Activated naive CD4-positive, alpha-beta T cell treated with anti-CD3 and anti-CD28 coated beads for 36 hours (primary cell): ENCODE results near the gene SMG6. TPM values are rescaled to one million over a fixed set of nuclear protein-coding genes. Genes with fewer than 3 reads are reported as not detected.

Source experiments
- CTCF ChIA-PET: fragments of 350-600 bp; sonication (Branson Sonifier 250); formaldehyde crosslinking; loops from one replicate; lab custom pipeline; 2021; ENCODE audit warnings: antibody characterized with exemption; lab: Charles Lee
- DNase-seq: peaks from one replicate; pipeline ENCODE4 v3.0.0-alpha.2; 2020
- H3K27ac Mint-ChIP-seq: one replicate; pipeline ENCODE4 v1.8.0; 2021; ENCODE audit warnings: mild to moderate bottlenecking, mixed read lengths
- H3K27me3 Mint-ChIP-seq: one replicate; pipeline ENCODE4 v1.8.0; 2021; ENCODE audit warnings: low read depth, mixed read lengths
- H3K36me3 Mint-ChIP-seq: one replicate; pipeline ENCODE4 v1.8.0; 2021; ENCODE audit warnings: low read depth, mixed read lengths
- H3K4me1 Mint-ChIP-seq: one replicate; pipeline ENCODE4 v1.8.0; 2021; ENCODE audit warnings: low read depth, mixed read lengths
- H3K4me3 Mint-ChIP-seq: one replicate; pipeline ENCODE4 v1.8.0; 2021; ENCODE audit warnings: mild to moderate bottlenecking, moderate library complexity, mixed read lengths
- H3K9me3 Mint-ChIP-seq: one replicate; pipeline ENCODE4 v1.8.0; 2021; ENCODE audit warnings: mixed read lengths
- intact Hi-C: fragments of 100-400 bp; cut with micrococcal nuclease; formaldehyde crosslinking; loops from one replicate; pipeline ENCODE4 v1.15.1; 2023
- total RNA-seq, 2 experiments: library from RNA; stranded (reverse); gene quantifications; one replicate each; pipeline ENCODE4 v1.2.3, GENCODE V29; 2021

Gene SMG6
- total RNA-seq, 2 experiments from 2014 or later: 18.8 to 20.7 TPM

- peak; percentile 63 for DNase-seq
- Mint-ChIP-seq H3K36me3 (peaks cover 26% of the 10 kb centered on the region), H3K4me1 (peaks cover 20% of the 10 kb centered on the region), H3K4me3 (no peak overlapping the region), H3K9me3 (no peaks in the 10 kb centered on the region), H3K27me3 (no peaks in the 10 kb centered on the region), H3K27ac (no peak overlapping the region)
- CTCF ChIA-PET: interaction anchor here (0.6 to 1.1 kb wide), 5 partner anchors 17 to 587 kb away, joined by 3 to 4 read pairs (median 3); no protein-coding TSS in a partner anchor
- intact Hi-C loops: loop anchor here (10.0 kb wide), 1 partner anchor 45 kb away; no protein-coding TSS in a partner anchor
Observed at GRCh38 chr17:2239882-2240430, 63.6 kb downstream of the SMG6 start.

- no peak overlapping the region for H3K4me3 Mint-ChIP-seq
- no peak overlapping the region for H3K27ac Mint-ChIP-seq
- H3K9me3 Mint-ChIP-seq: no peaks in the 10 kb centered on the region
- peaks cover 25% of the 10 kb centered on the region for H3K36me3 Mint-ChIP-seq
- H3K4me1 Mint-ChIP-seq: peaks cover 14% of the 10 kb centered on the region
- no peak for DNase-seq
- H3K27me3 Mint-ChIP-seq: no peaks in the 10 kb centered on the region
- CTCF ChIA-PET: interaction anchor here (0.7 to 0.9 kb wide), 2 partner anchors 63 to 67 kb away, joined by 3 read pairs; no protein-coding TSS in a partner anchor
- intact Hi-C loops: no loop called here
Observed at GRCh38 chr17:2239170-2239551, 64.4 kb downstream of the SMG6 start.

- Mint-ChIP-seq H3K36me3 (peaks cover 25% of the 10 kb centered on the region), H3K9me3 (no peaks in the 10 kb centered on the region), H3K27me3 (no peaks in the 10 kb centered on the region), H3K4me1 (peaks cover 14% of the 10 kb centered on the region), H3K27ac (no peak overlapping the region), H3K4me3 (no peak overlapping the region)
- intact Hi-C loops: no loop called here
- CTCF ChIA-PET: interaction anchor here (0.8 kb wide), 1 partner anchor 184 kb away, joined by 3 read pairs; the partner anchor contains the start of gene HIC1
- DNase-seq: no peak
Observed at GRCh38 chr17:2238432-2239169, 65.0 kb downstream of the SMG6 start.

GRCh38 chr17:2237950-2238349 lies 65.6 kb downstream of the SMG6 start:
- no peak overlapping the region for H3K27ac Mint-ChIP-seq
- peaks cover 20% of the 10 kb centered on the region for H3K36me3 Mint-ChIP-seq
- no peaks in the 10 kb centered on the region for H3K27me3 Mint-ChIP-seq
- H3K4me1 Mint-ChIP-seq: peaks cover 14% of the 10 kb centered on the region
- CTCF ChIA-PET: interaction anchor here (0.6 to 0.8 kb wide), 2 partner anchors 13 to 183 kb away, joined by 3 read pairs; partner anchors contain the start of gene HIC1
- H3K4me3 Mint-ChIP-seq: no peak overlapping the region
- intact Hi-C loops: no loop called here
- H3K9me3 Mint-ChIP-seq: no peaks in the 10 kb centered on the region
- no peak for DNase-seq

- H3K27me3 Mint-ChIP-seq: no peaks in the 10 kb centered on the region
- CTCF ChIA-PET: interaction anchor here (0.6 kb wide), 1 partner anchor 12 kb away, joined by 3 read pairs; no protein-coding TSS in a partner anchor
- no peaks in the 10 kb centered on the region for H3K9me3 Mint-ChIP-seq
- DNase-seq: no peak
- H3K36me3 Mint-ChIP-seq: peaks cover 17% of the 10 kb centered on the region
- no peak overlapping the region for H3K4me3 Mint-ChIP-seq
- H3K4me1 Mint-ChIP-seq: peaks cover 14% of the 10 kb centered on the region
- intact Hi-C loops: no loop called here
- H3K27ac Mint-ChIP-seq: no peak overlapping the region
Observed at GRCh38 chr17:2237521-2237921, 66.1 kb downstream of the SMG6 start.

- no peaks in the 10 kb centered on the region for H3K9me3 Mint-ChIP-seq
- no peaks in the 10 kb centered on the region for H3K27me3 Mint-ChIP-seq
- peaks cover 13% of the 10 kb centered on the region for H3K36me3 Mint-ChIP-seq
- H3K27ac Mint-ChIP-seq: no peak overlapping the region
- peaks cover 22% of the 10 kb centered on the region for H3K4me1 Mint-ChIP-seq
- CTCF ChIA-PET: interaction anchor here (1.2 kb wide), 2 partner anchors 9 to 181 kb away, joined by 4 to 6 read pairs; partner anchors contain the start of gene HIC1
- no peak overlapping the region for H3K4me3 Mint-ChIP-seq
- intact Hi-C loops: no loop called here
- DNase-seq: no peak
Observed at GRCh38 chr17:2235792-2236366, 67.7 kb downstream of the SMG6 start.

- H3K4me3 Mint-ChIP-seq: no peak overlapping the region
- H3K27ac Mint-ChIP-seq: no peak overlapping the region
- CTCF ChIA-PET: interaction anchor here (0.9 to 1.2 kb wide), 2 partner anchors 10 to 12 kb away, joined by 3 to 6 read pairs; no protein-coding TSS in a partner anchor
- peaks cover 22% of the 10 kb centered on the region for H3K4me1 Mint-ChIP-seq
- intact Hi-C loops: no loop called here
- no peaks in the 10 kb centered on the region for H3K27me3 Mint-ChIP-seq
- H3K36me3 Mint-ChIP-seq: peaks cover 14% of the 10 kb centered on the region
- H3K9me3 Mint-ChIP-seq: no peaks in the 10 kb centered on the region
- DNase-seq: no peak
Observed at GRCh38 chr17:2235265-2235664, 68.3 kb downstream of the SMG6 start.

- H3K27me3 Mint-ChIP-seq: no peaks in the 10 kb centered on the region
- CTCF ChIA-PET: interaction anchor here (0.6 kb wide), 1 partner anchor 420 kb away, joined by 3 read pairs; no protein-coding TSS in a partner anchor
- intact Hi-C loops: no loop called here
- peaks cover 17% of the 10 kb centered on the region for H3K4me1 Mint-ChIP-seq
- H3K4me3 Mint-ChIP-seq: no peak overlapping the region
- H3K27ac Mint-ChIP-seq: no peak overlapping the region
- DNase-seq: no peak
- no peaks in the 10 kb centered on the region for H3K9me3 Mint-ChIP-seq
- peaks cover 12% of the 10 kb centered on the region for H3K36me3 Mint-ChIP-seq
Observed at GRCh38 chr17:2233441-2233947, 70.1 kb downstream of the SMG6 start.

GRCh38 chr17:2232244-2232638 lies 71.3 kb downstream of the SMG6 start:
- H3K36me3 Mint-ChIP-seq: peaks cover 12% of the 10 kb centered on the region
- intact Hi-C loops: no loop called here
- peaks cover 17% of the 10 kb centered on the region for H3K4me1 Mint-ChIP-seq
- H3K4me3 Mint-ChIP-seq: no peak overlapping the region
- H3K27ac Mint-ChIP-seq: peak overlapping the region; percentile 16
- no peaks in the 10 kb centered on the region for H3K27me3 Mint-ChIP-seq
- H3K9me3 Mint-ChIP-seq: no peaks in the 10 kb centered on the region
- CTCF ChIA-PET: interaction anchor here (1.0 kb wide), 1 partner anchor 166 kb away, joined by 3 read pairs; no protein-coding TSS in a partner anchor
- no peak for DNase-seq

GRCh38 chr17:2230877-2231276 lies 72.7 kb downstream of the SMG6 start:
- no peaks in the 10 kb centered on the region for H3K27me3 Mint-ChIP-seq
- H3K36me3 Mint-ChIP-seq: peaks cover 10% of the 10 kb centered on the region
- H3K27ac Mint-ChIP-seq: no peak overlapping the region
- intact Hi-C loops: no loop called here
- CTCF ChIA-PET: interaction anchor here (1.2 kb wide), 1 partner anchor 16 kb away, joined by 4 read pairs; no protein-coding TSS in a partner anchor
- H3K9me3 Mint-ChIP-seq: no peaks in the 10 kb centered on the region
- H3K4me3 Mint-ChIP-seq: no peak overlapping the region
- H3K4me1 Mint-ChIP-seq: peaks cover 17% of the 10 kb centered on the region
- DNase-seq: no peak

- no peak overlapping the region for H3K4me3 Mint-ChIP-seq
- intact Hi-C loops: no loop called here
- H3K4me1 Mint-ChIP-seq: peaks cover 44% of the 10 kb centered on the region
- peaks cover 8% of the 10 kb centered on the region for H3K36me3 Mint-ChIP-seq
- H3K9me3 Mint-ChIP-seq: no peaks in the 10 kb centered on the region
- no peak for DNase-seq
- H3K27me3 Mint-ChIP-seq: no peaks in the 10 kb centered on the region
- CTCF ChIA-PET: interaction anchor here (1.2 kb wide), 1 partner anchor 36 kb away, joined by 3 read pairs; no protein-coding TSS in a partner anchor
- H3K27ac Mint-ChIP-seq: no peak overlapping the region
Observed at GRCh38 chr17:2227025-2227699, 76.4 kb downstream of the SMG6 start.
